Liver (tissue), 9 donors: ENCODE data around the gene OLFML2B. TPM values are rescaled to one million over a fixed set of nuclear protein-coding genes. Genes with fewer than 3 reads are reported as not detected.

Experiments used
- DNase-seq: peaks from one replicate; pipeline ENCODE4 v3.0.0-alpha.2; 2017; ENCODE audit warnings: low spot score
- H3K27ac ChIP-seq, 2 donors: one replicate each; pipeline ENCODE4 v1.7.0; 2013; ENCODE audit warnings: inconsistent platforms in 2 of 2, low read length in 2 of 2, control low read depth in 1 of 2, low read depth in 1 of 2, mild to moderate bottlenecking in 1 of 2
- H3K27me3 ChIP-seq, 4 donors: one replicate each; pipeline versions ENCODE4 v1.6.1 to v1.7.0; 2013; ENCODE audit warnings: low read length in 3 of 4, inconsistent platforms in 1 of 4, mild to moderate bottlenecking in 1 of 4, moderate library complexity in 1 of 4; ENCODE audit not compliant: control insufficient read depth in 4 of 4, insufficient read depth in 4 of 4
- H3K36me3 ChIP-seq, 4 donors: one replicate each; pipeline versions ENCODE4 v1.6.1 to v1.7.0; 2013; ENCODE audit warnings: low read length in 3 of 4, mild to moderate bottlenecking in 3 of 4, low read depth in 1 of 4, moderate library complexity in 1 of 4; ENCODE audit not compliant: control insufficient read depth in 4 of 4, insufficient read depth in 3 of 4
- H3K4me1 ChIP-seq, 4 donors: one replicate each; pipeline versions ENCODE4 v1.6.1 to v1.7.0; 2013; ENCODE audit warnings: low read length in 3 of 4, mild to moderate bottlenecking in 3 of 4, moderate library complexity in 1 of 4; ENCODE audit not compliant: control insufficient read depth in 4 of 4, insufficient read depth in 4 of 4
- H3K4me3 ChIP-seq, 3 donors: one replicate each; pipeline versions ENCODE4 v1.6.1 to v1.7.0; 2013; ENCODE audit warnings: low read length in 3 of 3, control low read depth in 1 of 3, low read depth in 1 of 3, mild to moderate bottlenecking in 1 of 3
- H3K9ac ChIP-seq, 2 donors: one replicate each; pipeline ENCODE4 v1.7.0; 2013; ENCODE audit warnings: low read length in 2 of 2, mild to moderate bottlenecking in 2 of 2, moderate library complexity in 2 of 2, control low read depth in 1 of 2, low read depth in 1 of 2
- H3K9me3 ChIP-seq, 4 donors: one replicate each; pipeline versions ENCODE4 v1.6.1 to v1.7.0; 2013; ENCODE audit warnings: low read length in 3 of 4; ENCODE audit not compliant: control insufficient read depth in 4 of 4
- CTCF ChIP-seq: fragments of 150-350 bp; IDR thresholded peaks from 2 replicates; pipeline ENCODE4 v1.5.1; 2017; ENCODE audit warnings: improper control_type of control experiment, low read depth, low read length; ENCODE audit not compliant: missing input control
- EGR1 ChIP-seq, 2 donors: IDR thresholded peaks; 2 replicates each; pipeline ENCODE4 v1.6.1; 2016 to 2018; ENCODE audit warnings: antibody characterized with exemption in 2 of 2, low read depth in 2 of 2
- FOXA1 ChIP-seq: IDR thresholded peaks from 2 replicates; pipeline ENCODE4 v1.6.1; 2016; ENCODE audit warnings: antibody characterized with exemption
- FOXA2 ChIP-seq: IDR thresholded peaks from 2 replicates; pipeline ENCODE4 v1.6.1; 2016; ENCODE audit warnings: antibody characterized with exemption
- GABPA ChIP-seq, 2 donors: IDR thresholded peaks in 1 of 2; conservative IDR thresholded peaks in 1 of 2; 2 replicates each; pipeline ENCODE4 v1.6.1; 2016; ENCODE audit warnings: antibody characterized with exemption in 2 of 2, mild to moderate bottlenecking in 1 of 2, moderate library complexity in 1 of 2
- HNF4A ChIP-seq, 2 donors: conservative IDR thresholded peaks; 2 replicates each; pipeline ENCODE4 v1.6.1; 2016; ENCODE audit warnings: antibody characterized with exemption in 2 of 2, mild to moderate bottlenecking in 2 of 2
- HNF4G ChIP-seq: IDR thresholded peaks from 2 replicates; pipeline ENCODE4 v1.6.1; 2016; ENCODE audit warnings: antibody characterized with exemption
- JUND ChIP-seq, 2 donors: IDR thresholded peaks; 2 replicates each; pipeline ENCODE4 v1.6.1; 2016; ENCODE audit warnings: antibody characterized with exemption in 2 of 2
- MAX ChIP-seq: IDR thresholded peaks from 2 replicates; pipeline ENCODE4 v1.6.1; 2016; ENCODE audit warnings: antibody characterized with exemption
- NR2F2 ChIP-seq: IDR thresholded peaks from 2 replicates; pipeline ENCODE4 v1.6.1; 2016; ENCODE audit warnings: antibody characterized with exemption
- RAD21 ChIP-seq, 2 donors: IDR thresholded peaks; 2 replicates each; pipeline ENCODE4 v1.6.1; 2016; ENCODE audit warnings: antibody characterized with exemption in 2 of 2, mild to moderate bottlenecking in 2 of 2
- RXRA ChIP-seq, 2 donors: IDR thresholded peaks; 2 replicates each; pipeline ENCODE4 v1.6.1; 2017 to 2018; ENCODE audit warnings: antibody characterized with exemption in 2 of 2, mild to moderate bottlenecking in 1 of 2
- SP1 ChIP-seq: IDR thresholded peaks from 2 replicates; pipeline ENCODE4 v1.6.1; 2018; ENCODE audit warnings: antibody characterized with exemption, mild to moderate bottlenecking
- TAF1 ChIP-seq: conservative IDR thresholded peaks from 2 replicates; pipeline ENCODE4 v1.6.1; 2016; ENCODE audit warnings: antibody characterized with exemption, mild to moderate bottlenecking
- YY1 ChIP-seq: IDR thresholded peaks from 2 replicates; pipeline ENCODE4 v1.6.1; 2016; ENCODE audit warnings: antibody characterized with exemption, mild to moderate bottlenecking
- ZBTB33 ChIP-seq: IDR thresholded peaks from 2 replicates; pipeline ENCODE4 v1.6.1; 2016; ENCODE audit warnings: antibody characterized with exemption
- WGBS: extraction: QIAGEN DNeasy Blood & Tissue Kit; methylation state at CpG from one replicate; pipeline ENCODE4 v1.1.7; 2013; 5-methylcytosine and 5-hydroxymethylcytosine counted together
- polyA plus RNA-seq, 2 donors: library from polyadenylated mRNA; stranded (reverse) in 1 of 2; unstranded in 1 of 2; fragments of 200-250 nt in 1 of 2; fragments of >200 nt in 1 of 2; fragmentation: Nextera tagmentation in 1 of 2; extraction: Ambion mirVana in 1 of 2; gene quantifications; one replicate each; pipeline versions ENCODE4 v1.2.1 to v1.2.3, GENCODE V29; 2013 to 2015
- total RNA-seq, 2 donors: library from RNA; depleted of rRNA; stranded (reverse); fragments of >200 nt; gene quantifications; one replicate each; pipeline ENCODE4 v1.2.3, GENCODE V29; 2014
- TF ChIP-seq, protein P1 (sequence below): IDR thresholded peaks from 2 replicates; pipeline ENCODE4 v1.6.1; 2016; ENCODE audit warnings: antibody characterized with exemption
- TF ChIP-seq, protein P2 (sequence below): IDR thresholded peaks from 2 replicates; pipeline ENCODE4 v1.6.1; 2016; ENCODE audit warnings: antibody characterized with exemption, mild to moderate bottlenecking
- donor health status: healthy.
- donor health status: healthy.
- donor health status: healthy.
- donor health status: healthy.
- donor health status: healthy.

The OLFML2B gene
- total and polyA plus RNA-seq, 4 donors: 0.54 to 0.84 (median 0.74) TPM

- Histone ChIP-seq H3K27ac (no peak overlapping the region), H3K4me1 (no peaks in the 10 kb centered on the region), H3K9me3 (no peaks in the 10 kb centered on the region), H3K36me3 (no peaks in the 10 kb centered on the region), H3K27me3 (peaks cover 0 to 3% (median 0%) of the 10 kb centered on the region in 4 donors), H3K4me3 (no peak overlapping the region), H3K9ac (no peak overlapping the region)
- no peak for DNase-seq
- 79% methylated on average over 1 of the region's 1 CpG for WGBS
- TF ChIP-seq JUND (IDR thresholded peaks at IDR 0.05): no peak
- TF ChIP-seq RAD21 (IDR thresholded peaks at IDR 0.05): no peak
- no peak for TF ChIP-seq MAX
- TF ChIP-seq ZBTB33: no peak
- no peak for TF ChIP-seq YY1
- TF ChIP-seq CTCF: no peak
- no peak for TF ChIP-seq HNF4A (conservative IDR thresholded peaks at IDR 0.05)
- TF ChIP-seq RXRA (IDR thresholded peaks at IDR 0.05): no peak
- TF ChIP-seq GABPA (IDR thresholded peaks at IDR 0.05 in 1 of 2, conservative IDR thresholded peaks at IDR 0.05 in 1 of 2): no peak
- TF ChIP-seq, protein P1, sequence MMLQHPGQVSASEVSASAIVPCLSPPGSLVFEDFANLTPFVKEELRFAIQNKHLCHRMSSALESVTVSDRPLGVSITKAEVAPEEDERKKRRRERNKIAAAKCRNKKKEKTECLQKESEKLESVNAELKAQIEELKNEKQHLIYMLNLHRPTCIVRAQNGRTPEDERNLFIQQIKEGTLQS: no peak
- TF ChIP-seq FOXA1: no peak
- no peak for TF ChIP-seq HNF4G
- no peak for TF ChIP-seq SP1
- no peak for TF ChIP-seq TAF1
- TF ChIP-seq, protein P2, sequence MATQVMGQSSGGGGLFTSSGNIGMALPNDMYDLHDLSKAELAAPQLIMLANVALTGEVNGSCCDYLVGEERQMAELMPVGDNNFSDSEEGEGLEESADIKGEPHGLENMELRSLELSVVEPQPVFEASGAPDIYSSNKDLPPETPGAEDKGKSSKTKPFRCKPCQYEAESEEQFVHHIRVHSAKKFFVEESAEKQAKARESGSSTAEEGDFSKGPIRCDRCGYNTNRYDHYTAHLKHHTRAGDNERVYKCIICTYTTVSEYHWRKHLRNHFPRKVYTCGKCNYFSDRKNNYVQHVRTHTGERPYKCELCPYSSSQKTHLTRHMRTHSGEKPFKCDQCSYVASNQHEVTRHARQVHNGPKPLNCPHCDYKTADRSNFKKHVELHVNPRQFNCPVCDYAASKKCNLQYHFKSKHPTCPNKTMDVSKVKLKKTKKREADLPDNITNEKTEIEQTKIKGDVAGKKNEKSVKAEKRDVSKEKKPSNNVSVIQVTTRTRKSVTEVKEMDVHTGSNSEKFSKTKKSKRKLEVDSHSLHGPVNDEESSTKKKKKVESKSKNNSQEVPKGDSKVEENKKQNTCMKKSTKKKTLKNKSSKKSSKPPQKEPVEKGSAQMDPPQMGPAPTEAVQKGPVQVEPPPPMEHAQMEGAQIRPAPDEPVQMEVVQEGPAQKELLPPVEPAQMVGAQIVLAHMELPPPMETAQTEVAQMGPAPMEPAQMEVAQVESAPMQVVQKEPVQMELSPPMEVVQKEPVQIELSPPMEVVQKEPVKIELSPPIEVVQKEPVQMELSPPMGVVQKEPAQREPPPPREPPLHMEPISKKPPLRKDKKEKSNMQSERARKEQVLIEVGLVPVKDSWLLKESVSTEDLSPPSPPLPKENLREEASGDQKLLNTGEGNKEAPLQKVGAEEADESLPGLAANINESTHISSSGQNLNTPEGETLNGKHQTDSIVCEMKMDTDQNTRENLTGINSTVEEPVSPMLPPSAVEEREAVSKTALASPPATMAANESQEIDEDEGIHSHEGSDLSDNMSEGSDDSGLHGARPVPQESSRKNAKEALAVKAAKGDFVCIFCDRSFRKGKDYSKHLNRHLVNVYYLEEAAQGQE: no peak
- no peak for TF ChIP-seq EGR1 (IDR thresholded peaks at IDR 0.05; ENCODE audit: low read depth in 2 of 2)
- no peak for TF ChIP-seq NR2F2
- TF ChIP-seq FOXA2: no peak
Observed at GRCh38 chr1:162038624-162039023, 15.0 kb upstream of the OLFML2B start.
